GM18520 (cell line): ENCODE data around the gene MAP4K4.
"Not testable (repeated sequence)": the region's sequence is repeated elsewhere in the genome, so short reads cannot be mapped to it uniquely, and the experiment has no call there.

Experiments
- ATAC-seq: cut with Tn5 transposase; IDR thresholded peaks from one replicate; pipeline ENCODE4 v1.9.1; 2021; ENCODE audit not compliant: unreplicated experiment

The MAP4K4 gene

DNA sequence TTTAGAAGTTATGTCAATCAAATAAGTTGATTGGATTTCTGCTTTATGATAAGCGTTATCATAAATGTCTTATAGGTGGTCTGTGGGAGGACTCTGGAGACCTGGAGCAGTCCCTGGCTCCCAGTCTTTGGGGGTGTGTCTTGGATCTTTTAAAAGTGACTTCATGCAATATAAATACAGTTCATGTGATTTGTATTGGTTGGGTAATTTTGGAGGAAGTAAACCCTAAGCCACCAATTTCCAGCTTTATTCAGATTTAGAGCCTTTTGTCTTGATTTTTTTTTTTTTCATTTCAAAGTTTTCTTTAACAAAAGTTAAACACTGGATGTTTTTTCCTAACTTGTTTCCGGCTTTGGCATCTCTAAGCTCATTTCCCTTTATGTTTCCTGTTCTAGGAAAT lies 68.8 kb downstream of the MAP4K4 start:
- ATAC-seq, result no peak

- ATAC-seq, result no peak
Observed at GRCh38 chr2:101766871-101767739, 69.6 kb downstream of the MAP4K4 start.

GRCh38 chr2:101768556-101769220 lies 71.2 kb downstream of the MAP4K4 start:
- ATAC-seq, result no peak

- ATAC-seq, result not testable (repeated sequence)
Observed at GRCh38 chr2:101769726-101770125, 72.2 kb downstream of the MAP4K4 start.

DNA sequence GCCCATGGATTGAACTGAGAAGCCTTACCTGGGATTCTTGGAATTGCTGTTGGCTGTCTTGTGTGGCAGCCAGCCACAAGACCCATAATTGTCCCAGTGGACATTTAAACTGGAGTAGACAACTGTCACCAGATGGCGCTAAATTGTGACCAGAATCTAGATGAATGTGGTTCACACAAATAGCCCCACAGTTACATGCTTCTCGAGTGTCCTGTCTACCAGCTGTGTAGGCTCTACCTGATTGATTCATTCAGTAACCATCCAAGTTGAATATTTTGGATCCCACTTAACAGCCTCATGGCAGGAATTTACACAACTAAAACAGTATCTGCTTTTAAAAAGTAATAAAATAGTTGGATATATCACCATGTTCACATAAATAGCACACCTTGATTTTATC lies 73.2 kb downstream of the MAP4K4 start:
- ATAC-seq, result peak; percentile 85

DNA sequence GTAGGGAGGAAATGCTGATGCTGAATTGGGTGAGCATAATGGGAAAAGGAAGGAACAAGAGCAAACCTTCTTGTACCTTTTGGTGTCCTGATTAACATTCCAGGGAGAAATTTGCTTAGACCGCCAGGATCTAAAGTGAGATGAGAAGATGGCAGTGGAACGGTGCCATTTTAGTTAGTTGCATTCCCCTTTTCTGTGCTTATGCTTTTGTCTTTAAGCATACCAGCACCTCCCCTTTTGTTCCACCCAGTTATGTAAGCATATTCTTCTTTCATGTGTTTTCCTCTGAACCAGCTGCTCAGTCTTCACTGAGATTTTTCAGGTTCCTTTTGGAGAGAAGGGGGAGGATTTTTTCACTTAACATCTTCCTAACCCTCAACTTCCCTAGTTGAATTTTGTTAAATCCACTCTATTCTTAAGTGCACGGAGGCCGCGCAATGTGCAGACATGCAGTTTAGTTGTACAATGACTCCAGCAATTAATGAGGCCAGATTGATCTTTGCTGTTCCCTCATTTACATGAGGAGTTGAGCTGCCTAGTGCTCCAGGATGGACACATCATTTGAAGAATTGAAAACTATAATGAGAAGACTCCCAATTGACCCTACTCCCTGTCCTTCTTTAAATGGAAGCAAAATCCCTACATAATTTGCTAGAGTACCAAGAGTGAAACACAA lies 73.9 kb downstream of the MAP4K4 start:
- no peak for ATAC-seq

GRCh38 chr2:101771910-101772321 lies 74.4 kb downstream of the MAP4K4 start:
- ATAC-seq, result no peak

- no peak for ATAC-seq
Observed at GRCh38 chr2:101773137-101773536, 75.6 kb downstream of the MAP4K4 start.

GRCh38 chr2:101773961-101774360 lies 76.5 kb downstream of the MAP4K4 start:
- ATAC-seq, result not testable (repeated sequence)

GRCh38 chr2:101775092-101775491 lies 77.6 kb downstream of the MAP4K4 start:
- ATAC-seq, result no peak

DNA sequence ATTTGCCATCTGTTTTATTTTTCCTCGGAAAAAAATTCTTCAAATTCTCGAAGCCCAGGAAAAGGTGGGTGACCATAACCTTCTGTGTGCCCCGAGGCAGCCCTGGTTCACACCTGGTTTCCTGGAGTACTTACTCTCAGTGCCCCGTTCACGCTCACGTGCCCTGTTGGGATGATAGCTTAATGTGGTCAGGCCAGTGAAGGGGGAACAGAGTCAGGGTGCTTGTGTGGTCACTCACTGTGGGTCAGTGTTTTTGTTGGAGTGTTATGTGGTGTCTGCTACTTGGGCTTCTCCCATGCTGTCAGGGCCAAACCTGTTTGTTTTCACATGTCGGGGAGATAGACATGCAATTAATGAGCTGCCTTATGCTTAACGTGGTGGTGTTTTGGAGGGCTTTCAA lies 78.1 kb downstream of the MAP4K4 start:
- ATAC-seq, result no peak

DNA sequence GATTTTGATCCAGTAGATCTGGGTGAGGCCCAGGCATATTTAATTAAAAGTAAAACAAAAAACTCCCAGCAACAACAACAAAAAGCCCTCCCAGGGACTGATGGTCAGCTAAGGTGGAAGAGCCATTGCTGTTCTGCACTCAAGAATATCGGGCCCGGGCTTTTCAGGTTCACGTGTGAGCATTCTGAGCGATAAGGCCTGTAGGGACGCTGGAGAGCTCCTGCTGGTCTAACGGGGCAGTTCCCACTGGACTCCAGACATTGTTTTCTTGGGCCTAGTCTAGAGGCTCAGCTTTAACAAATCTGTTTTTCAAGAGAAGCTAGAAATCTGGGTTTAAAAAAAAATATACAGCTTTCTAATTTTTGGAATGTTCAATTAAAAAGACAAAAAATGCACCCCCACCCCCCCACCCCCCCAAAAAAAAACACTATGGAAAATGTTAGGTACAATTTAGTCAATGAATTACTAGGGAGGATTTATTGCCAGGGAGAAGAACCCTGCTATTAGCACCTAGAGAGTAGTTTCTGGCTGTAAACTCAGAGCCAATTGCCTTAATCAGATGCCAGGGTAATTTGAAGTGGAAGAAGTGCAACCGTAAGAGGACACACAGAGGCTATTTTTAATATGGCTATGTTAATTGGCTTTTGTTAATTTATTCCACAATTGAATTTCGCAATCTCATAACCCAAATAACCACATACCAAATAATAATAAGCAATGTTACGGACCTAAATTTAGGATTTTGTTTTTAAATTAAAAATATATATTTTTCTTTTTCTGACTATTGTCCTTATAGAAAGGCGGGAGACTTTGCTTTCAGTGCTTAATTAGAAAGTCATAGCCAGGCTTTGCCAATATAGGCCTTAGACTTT lies 78.9 kb downstream of the MAP4K4 start:
- no peak for ATAC-seq

GRCh38 chr2:101777337-101777736 lies 79.8 kb downstream of the MAP4K4 start:
- no peak for ATAC-seq

DNA sequence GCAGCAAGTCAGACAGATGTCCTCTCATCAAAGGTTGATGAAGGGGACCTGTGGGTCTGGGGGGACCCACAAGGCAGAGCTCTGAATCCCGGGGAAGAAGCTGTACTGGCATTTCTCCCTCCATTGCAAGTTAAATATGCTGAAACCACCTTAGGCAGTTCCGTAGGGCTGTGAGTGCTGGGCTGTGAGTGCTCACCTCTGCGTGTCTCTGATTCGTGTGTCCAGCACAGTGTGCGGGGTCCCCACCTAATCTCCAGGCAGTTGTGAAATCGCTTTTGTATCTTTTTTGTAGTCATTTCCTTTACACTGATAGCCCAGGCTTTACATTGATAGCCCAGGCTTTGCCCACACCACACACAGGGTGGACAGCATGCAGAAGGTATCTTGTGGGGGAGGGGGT lies 80.6 kb downstream of the MAP4K4 start:
- no peak for ATAC-seq

GRCh38 chr2:101779190-101779589 lies 81.7 kb downstream of the MAP4K4 start:
- ATAC-seq, result no peak

DNA sequence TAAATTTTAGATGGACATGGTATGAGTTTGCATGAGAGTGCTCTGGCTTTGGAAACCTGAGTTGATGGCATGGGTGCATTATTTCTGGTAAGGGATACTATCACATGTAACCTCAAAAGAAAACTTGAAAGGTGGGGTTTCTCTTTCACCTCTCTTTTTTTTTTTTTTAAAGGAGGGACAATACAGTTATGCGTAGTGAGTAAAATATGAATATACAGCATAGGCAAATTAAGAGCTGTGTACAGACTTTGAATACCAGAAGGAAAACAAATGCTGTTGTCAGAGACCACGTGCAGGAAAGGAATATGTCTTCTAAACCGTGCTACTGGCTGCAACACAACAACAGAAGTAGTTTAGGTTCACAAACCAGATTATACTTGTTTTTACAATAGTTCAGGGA lies 82.1 kb downstream of the MAP4K4 start:
- ATAC-seq, result no peak

DNA sequence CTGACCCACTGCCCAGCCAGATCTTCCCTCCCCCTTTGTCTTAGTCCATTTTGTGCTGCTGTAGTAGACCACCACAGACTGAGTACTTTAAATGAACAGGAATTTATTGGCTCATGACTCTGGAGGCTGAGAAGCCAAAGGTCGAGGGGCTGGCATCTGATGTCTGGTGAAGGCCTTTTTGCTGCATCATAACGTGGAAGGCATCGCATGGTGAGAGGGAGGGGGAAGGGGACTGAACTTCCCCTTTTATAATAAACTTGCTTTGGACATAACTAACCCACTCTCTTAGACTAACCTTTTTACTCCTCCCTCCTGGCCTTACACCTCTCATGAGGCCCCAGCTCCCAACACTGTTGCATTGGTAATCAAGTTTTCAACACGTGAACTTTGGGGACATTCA lies 83.8 kb downstream of the MAP4K4 start:
- ATAC-seq, result no peak

DNA sequence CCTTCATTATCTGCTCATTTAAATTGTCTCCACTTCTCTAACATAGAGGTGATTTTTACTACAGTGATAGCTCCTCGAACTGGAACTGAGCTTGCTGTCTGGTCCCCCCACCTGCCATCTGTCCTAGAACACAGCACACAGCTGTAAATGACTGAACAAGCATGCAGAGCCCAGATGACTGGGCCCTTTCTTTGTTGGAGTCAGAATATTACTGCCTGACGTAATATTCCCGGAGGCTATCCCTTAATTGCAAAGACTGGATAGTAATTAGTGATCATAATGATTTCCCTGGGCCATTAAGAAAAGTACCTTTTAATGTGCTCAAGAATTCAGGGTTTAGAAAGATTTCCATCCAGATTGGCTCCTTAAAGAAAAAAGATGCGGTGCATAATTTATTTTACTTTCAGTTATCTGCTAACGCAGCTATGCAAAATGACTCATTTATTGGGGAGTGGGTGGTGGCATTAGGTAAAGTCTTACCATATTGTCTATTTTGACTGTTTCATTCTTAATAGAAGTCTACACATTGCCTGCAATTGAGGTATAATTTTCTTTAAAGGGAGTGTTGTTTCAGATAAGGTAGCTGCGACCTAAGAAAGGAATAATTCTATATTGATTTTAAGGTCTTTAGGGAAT lies 84.4 kb downstream of the MAP4K4 start:
- ATAC-seq, result no peak

DNA sequence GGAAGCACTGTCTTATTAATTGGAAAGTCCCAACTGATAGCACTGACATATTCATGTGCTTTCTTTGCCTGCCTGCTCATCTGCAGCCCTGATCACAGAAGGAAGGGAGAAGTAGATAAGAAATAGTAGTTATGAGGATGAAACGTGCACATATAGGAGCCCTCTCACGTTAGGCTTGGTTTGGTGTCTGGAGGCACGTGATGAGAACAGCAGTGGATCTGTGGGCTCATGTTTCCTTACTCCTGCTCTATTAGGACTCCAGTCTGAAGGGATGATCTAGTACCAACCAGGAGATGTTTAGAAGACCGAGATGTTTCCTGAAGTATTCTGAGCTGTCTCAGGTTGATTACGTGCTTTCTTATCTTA lies 84.9 kb downstream of the MAP4K4 start:
- ATAC-seq, result no peak

DNA sequence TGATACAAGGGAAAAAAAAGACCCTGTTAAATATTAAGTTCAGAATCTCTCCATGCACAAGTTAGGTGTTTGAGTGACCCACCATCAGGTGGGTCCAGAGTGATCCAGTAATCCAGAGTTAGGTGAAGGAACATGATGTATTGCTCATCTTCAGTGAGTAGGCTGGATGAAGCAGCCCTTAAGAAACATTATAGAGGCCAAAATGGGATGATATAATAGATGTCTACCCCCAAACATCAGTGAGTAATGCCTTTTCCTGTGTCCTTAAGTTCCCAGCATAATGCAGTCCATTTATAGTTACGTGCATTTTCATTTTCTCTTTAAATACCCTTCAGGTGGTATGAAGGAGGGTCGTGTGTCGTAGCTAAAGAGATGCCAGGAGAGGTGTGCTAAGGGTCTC lies 89.6 kb downstream of the MAP4K4 start:
- ATAC-seq, result no peak

DNA sequence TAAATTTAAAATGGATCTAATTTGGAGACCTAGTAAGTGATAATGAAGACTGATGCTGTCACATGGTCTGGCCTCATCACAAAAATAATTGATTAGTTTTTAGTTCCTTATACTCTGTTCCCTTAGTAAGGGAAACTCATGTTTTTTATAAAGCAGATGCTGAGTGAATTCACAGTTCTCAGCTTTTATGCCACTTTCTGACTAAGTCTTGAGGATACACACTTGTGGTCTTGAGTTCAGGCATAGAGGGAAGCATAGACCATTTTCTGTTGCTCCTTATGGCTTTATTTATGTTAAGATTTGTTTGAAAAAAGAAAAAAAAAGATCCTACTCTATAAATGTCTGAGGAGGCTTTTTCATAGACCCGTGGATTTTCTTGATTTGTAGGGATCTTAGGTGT lies 91.1 kb downstream of the MAP4K4 start:
- no peak for ATAC-seq
